ENCODE results near the gene AFG1L. TPM values are rescaled to one million over a fixed set of nuclear protein-coding genes. Genes with fewer than 3 reads are reported as not detected.
"Not testable (repeated sequence)": the region's sequence is repeated elsewhere in the genome, so short reads cannot be mapped to it uniquely, and the experiment has no call there.

AFG1L gene
- total RNA-seq, 4 donors from 2014 or later = 2.8 to 10.5 (median 3.9) TPM

- DNase-seq = peak; percentile 66
- intact Hi-C loops (cut with DNase I) = loop anchor here (10.0 kb wide), 1 partner anchor 446 kb away; no protein-coding TSS in a partner anchor
- Histone ChIP-seq H3K4me1 (peaks cover 18 to 57% (median 21%) of the 10 kb centered on the region in 3 donors), H3K27me3 (no peaks in the 10 kb centered on the region), H3K27ac (peak overlapping the region; percentile 95 to 100 (median 98)), H3K4me3 (peak overlapping the region; percentile 69 to 98 (median 80)), H3K36me3 (no peaks in the 10 kb centered on the region), H3K9me3 (no peaks in the 10 kb centered on the region)
- peak in 3 of 4 donors; percentile 12 to 94 (median 31) for TF ChIP-seq POLR2A (IDR thresholded peaks at IDR 0.05)
- TF ChIP-seq, protein P1, sequence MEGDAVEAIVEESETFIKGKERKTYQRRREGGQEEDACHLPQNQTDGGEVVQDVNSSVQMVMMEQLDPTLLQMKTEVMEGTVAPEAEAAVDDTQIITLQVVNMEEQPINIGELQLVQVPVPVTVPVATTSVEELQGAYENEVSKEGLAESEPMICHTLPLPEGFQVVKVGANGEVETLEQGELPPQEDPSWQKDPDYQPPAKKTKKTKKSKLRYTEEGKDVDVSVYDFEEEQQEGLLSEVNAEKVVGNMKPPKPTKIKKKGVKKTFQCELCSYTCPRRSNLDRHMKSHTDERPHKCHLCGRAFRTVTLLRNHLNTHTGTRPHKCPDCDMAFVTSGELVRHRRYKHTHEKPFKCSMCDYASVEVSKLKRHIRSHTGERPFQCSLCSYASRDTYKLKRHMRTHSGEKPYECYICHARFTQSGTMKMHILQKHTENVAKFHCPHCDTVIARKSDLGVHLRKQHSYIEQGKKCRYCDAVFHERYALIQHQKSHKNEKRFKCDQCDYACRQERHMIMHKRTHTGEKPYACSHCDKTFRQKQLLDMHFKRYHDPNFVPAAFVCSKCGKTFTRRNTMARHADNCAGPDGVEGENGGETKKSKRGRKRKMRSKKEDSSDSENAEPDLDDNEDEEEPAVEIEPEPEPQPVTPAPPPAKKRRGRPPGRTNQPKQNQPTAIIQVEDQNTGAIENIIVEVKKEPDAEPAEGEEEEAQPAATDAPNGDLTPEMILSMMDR (IDR thresholded peaks at IDR 0.05) = no peak
- WGBS, 2 donors = 0 to 1% methylated on average over 15 to 39 of the region's 84 CpGs
Observed at GRCh38 chr6:108559097-108559883, 264.4 kb downstream of the AFG1L start.

- TF ChIP-seq POLR2A (IDR thresholded peaks at IDR 0.05) = peak in 1 of 4 donors; percentile 93
- TF ChIP-seq, protein P1 (IDR thresholded peaks at IDR 0.05) = no peak
- peak overlapping the region; percentile 95 to 100 (median 98) for H3K27ac ChIP-seq
- intact Hi-C loops (cut with DNase I) = loop anchor here (10.0 kb wide), 2 partner anchors 95 to 445 kb away; no protein-coding TSS in a partner anchor
- peaks cover 21 to 60% (median 22%) of the 10 kb centered on the region in 3 donors for H3K4me1 ChIP-seq
- DNase-seq = no peak
- WGBS, 2 donors = 1 to 2% methylated on average over 7 to 16 of the region's 64 CpGs
- peak overlapping the region; percentile 69 to 98 (median 80) for H3K4me3 ChIP-seq
- no peaks in the 10 kb centered on the region for H3K9me3 ChIP-seq
- no peaks in the 10 kb centered on the region for H3K27me3 ChIP-seq
- H3K36me3 ChIP-seq = no peaks in the 10 kb centered on the region
Observed at GRCh38 chr6:108559884-108560462, 265.1 kb downstream of the AFG1L start.

DNA sequence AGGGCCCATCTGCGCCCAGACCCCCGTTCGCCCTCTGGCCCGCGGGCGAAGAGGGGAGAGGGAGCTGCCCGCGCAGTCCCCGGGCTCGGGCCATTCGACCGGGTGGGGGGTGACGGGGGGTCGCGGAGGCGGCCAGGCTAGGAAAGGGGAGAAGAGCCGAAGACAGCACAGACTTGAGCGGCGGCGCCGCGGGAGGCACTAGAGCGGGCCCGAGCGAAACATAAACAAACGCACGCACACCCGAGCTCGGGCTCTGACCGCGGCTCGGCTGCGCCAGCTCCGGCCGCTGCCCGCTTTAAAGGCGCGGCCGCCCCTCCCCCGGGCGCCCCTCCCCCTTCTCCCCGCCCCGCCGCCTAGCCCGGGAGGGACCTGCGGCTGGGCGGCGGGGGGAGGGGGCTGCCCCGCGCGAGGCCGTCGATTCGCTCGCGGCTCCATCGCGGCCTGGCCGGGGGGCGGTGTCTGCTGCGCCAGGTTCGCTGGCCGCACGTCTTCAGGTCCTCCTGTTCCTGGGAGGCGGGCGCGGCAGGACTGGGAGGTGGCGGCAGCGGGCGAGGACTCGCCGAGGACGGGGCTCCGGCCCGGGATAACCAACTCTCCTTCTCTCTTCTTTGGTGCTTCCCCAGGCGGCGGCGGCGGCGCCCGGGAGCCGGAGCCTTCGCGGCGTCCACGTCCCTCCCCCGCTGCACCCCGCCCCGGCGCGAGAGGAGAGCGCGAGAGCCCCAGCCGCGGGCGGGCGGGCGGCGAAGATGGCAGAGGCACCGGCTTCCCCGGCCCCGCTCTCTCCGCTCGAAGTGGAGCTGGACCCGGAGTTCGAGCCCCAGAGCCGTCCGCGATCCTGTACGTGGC is 265.8 kb downstream of the AFG1L start, which contains the start of gene FOXO3:
FOXO3 (plus strand) TSS at position 455 of the 846 bp plus-strand sequence; CDS start at position 747, 292 bp downstream.
- peak within 1 kb of the TSS; percentile 95 to 100 (median 98) for H3K27ac ChIP-seq
- WGBS, 2 donors = 0% methylated on average over 7 of the region's 110 CpGs; no CpG with 5 or more reads in 1 of the 2 donors
- H3K36me3 ChIP-seq = no peaks in the 10 kb centered on the region
- peak; percentile 36 for DNase-seq
- peak in 3 of 4 donors; percentile 52 to 92 (median 91) for TF ChIP-seq POLR2A (IDR thresholded peaks at IDR 0.05)
- TF ChIP-seq, protein P1 (IDR thresholded peaks at IDR 0.05) = no peak
- H3K27me3 ChIP-seq = no peaks in the 10 kb centered on the region
- peak within 1 kb of the TSS; percentile 69 to 98 (median 80) for H3K4me3 ChIP-seq
- intact Hi-C loops (cut with DNase I) = loop anchor here (10.0 kb wide), 1 partner anchor 94 kb away; no protein-coding TSS in a partner anchor
- H3K4me1 ChIP-seq = peaks cover 19 to 60% (median 22%) of the 10 kb centered on the region in 3 donors
- no peaks in the 10 kb centered on the region for H3K9me3 ChIP-seq

DNA sequence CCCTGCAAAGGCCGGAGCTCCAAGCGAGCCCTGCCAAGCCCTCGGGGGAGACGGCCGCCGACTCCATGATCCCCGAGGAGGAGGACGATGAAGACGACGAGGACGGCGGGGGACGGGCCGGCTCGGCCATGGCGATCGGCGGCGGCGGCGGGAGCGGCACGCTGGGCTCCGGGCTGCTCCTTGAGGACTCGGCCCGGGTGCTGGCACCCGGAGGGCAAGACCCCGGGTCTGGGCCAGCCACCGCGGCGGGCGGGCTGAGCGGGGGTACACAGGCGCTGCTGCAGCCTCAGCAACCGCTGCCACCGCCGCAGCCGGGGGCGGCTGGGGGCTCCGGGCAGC is 266.4 kb downstream of the AFG1L start:
- DNase-seq, H3K9me3 ChIP-seq, H3K27me3 ChIP-seq, H3K36me3 ChIP-seq: not testable (repeated sequence)
- Histone ChIP-seq H3K27ac (peak overlapping the region; percentile 95 to 100 (median 98)), H3K4me3 (peak overlapping the region; percentile 69 to 98 (median 80)), H3K4me1 (peaks cover 16 to 60% (median 20%) of the 10 kb centered on the region in 3 donors)
- intact Hi-C loops (cut with DNase I) = loop anchor here (10.0 kb wide), 1 partner anchor 94 kb away; no protein-coding TSS in a partner anchor
- WGBS, 2 donors = no CpG with 5 or more reads among the region's 40 CpGs
